ENCODE measurements around the gene IRX4. TPM values are rescaled to one million over a fixed set of nuclear protein-coding genes. Genes with fewer than 3 reads are reported as not detected.
A peak's percentile ranks its signal among the peaks of the same experiment; 100 is the strongest.

The IRX4 gene
- total and polyA plus RNA-seq, 4 donors = not detected

GRCh38 chr5:1896602-1897376 lies 14.1 kb upstream of the IRX4 start:
- 66 to 73% methylated on average over 21 of the region's 21 CpGs for WGBS, 2 donors
- H3K4me3 ChIP-seq (ENCODE audit: low read length in 2 of 2) = no peak overlapping the region
- peak; percentile 31 to 61 for DNase-seq
- H3K4me1 ChIP-seq (ENCODE audit: control insufficient read depth in 1 of 2, insufficient read depth in 2 of 2, low read length in 2 of 2) = no peaks in the 10 kb centered on the region
- ATAC-seq (ENCODE audit: low FRiP score) = peak; percentile 24
- peaks cover 5% of the 10 kb centered on the region for H3K9me3 ChIP-seq (ENCODE audit: control insufficient read depth, low read length)
- no peaks in the 10 kb centered on the region for H3K27me3 ChIP-seq (ENCODE audit: control insufficient read depth in 1 of 2, insufficient read depth in 2 of 2, low read length in 1 of 2)
- intact Hi-C loops (cut with DNase I) = no loop called here
- no peak overlapping the region for H3K27ac ChIP-seq (ENCODE audit: low read depth in 1 of 2, low read length in 2 of 2)
- no peaks in the 10 kb centered on the region for H3K36me3 ChIP-seq (ENCODE audit: control insufficient read depth in 1 of 2, insufficient read depth in 2 of 2, low read length in 1 of 2)

GRCh38 chr5:1895739-1896420 lies 13.2 kb upstream of the IRX4 start:
- H3K9me3 ChIP-seq (ENCODE audit: control insufficient read depth, low read length) = no peaks in the 10 kb centered on the region
- DNase-seq (peak; percentile 38 to 61), ATAC-seq (ENCODE audit: low FRiP score) (no peak)
- WGBS, 2 donors = 75% methylated on average over 15 of the region's 15 CpGs
- intact Hi-C loops (cut with DNase I) = no loop called here
- H3K36me3 ChIP-seq (ENCODE audit: control insufficient read depth in 1 of 2, insufficient read depth in 2 of 2, low read length in 1 of 2) = no peaks in the 10 kb centered on the region
- H3K4me1 ChIP-seq (ENCODE audit: control insufficient read depth in 1 of 2, insufficient read depth in 2 of 2, low read length in 2 of 2) = no peaks in the 10 kb centered on the region
- H3K27ac ChIP-seq (ENCODE audit: low read depth in 1 of 2, low read length in 2 of 2) = no peak overlapping the region
- H3K27me3 ChIP-seq (ENCODE audit: control insufficient read depth in 1 of 2, insufficient read depth in 2 of 2, low read length in 1 of 2) = no peaks in the 10 kb centered on the region
- no peak overlapping the region for H3K4me3 ChIP-seq (ENCODE audit: low read length in 2 of 2)

GRCh38 chr5:1894243-1894642 lies 11.5 kb upstream of the IRX4 start:
- Histone ChIP-seq H3K4me3 (ENCODE audit: low read length in 2 of 2) (no peak overlapping the region), H3K27ac (ENCODE audit: low read depth in 1 of 2, low read length in 2 of 2) (no peak overlapping the region), H3K27me3 (ENCODE audit: control insufficient read depth in 1 of 2, insufficient read depth in 2 of 2, low read length in 1 of 2) (no peaks in the 10 kb centered on the region), H3K9me3 (ENCODE audit: control insufficient read depth, low read length) (no peaks in the 10 kb centered on the region), H3K4me1 (ENCODE audit: control insufficient read depth in 1 of 2, insufficient read depth in 2 of 2, low read length in 2 of 2) (no peaks in the 10 kb centered on the region), H3K36me3 (ENCODE audit: control insufficient read depth in 1 of 2, insufficient read depth in 2 of 2, low read length in 1 of 2) (no peaks in the 10 kb centered on the region)
- ATAC-seq (ENCODE audit: low FRiP score) (no peak), DNase-seq (peak in 1 of 2 donors; percentile 13)
- 65 to 67% methylated on average over 8 of the region's 8 CpGs for WGBS, 2 donors
- intact Hi-C loops (cut with DNase I) = no loop called here

- 74 to 78% methylated on average over 10 of the region's 10 CpGs for WGBS, 2 donors
- Histone ChIP-seq H3K27me3 (ENCODE audit: control insufficient read depth in 1 of 2, insufficient read depth in 2 of 2, low read length in 1 of 2) (no peaks in the 10 kb centered on the region), H3K36me3 (ENCODE audit: control insufficient read depth in 1 of 2, insufficient read depth in 2 of 2, low read length in 1 of 2) (no peaks in the 10 kb centered on the region), H3K9me3 (ENCODE audit: control insufficient read depth, low read length) (no peaks in the 10 kb centered on the region), H3K4me3 (ENCODE audit: low read length in 2 of 2) (no peak overlapping the region), H3K27ac (ENCODE audit: low read depth in 1 of 2, low read length in 2 of 2) (no peak overlapping the region), H3K4me1 (ENCODE audit: control insufficient read depth in 1 of 2, insufficient read depth in 2 of 2, low read length in 2 of 2) (no peaks in the 10 kb centered on the region)
- intact Hi-C loops (cut with DNase I) = no loop called here
- no peak for ATAC-seq (ENCODE audit: low FRiP score)
- DNase-seq = peak; percentile 6 to 19
These were observed 11.0 kb upstream of the IRX4 start for GRCh38 chr5:1893754-1894153.

- Histone ChIP-seq H3K27ac (ENCODE audit: low read depth in 1 of 2, low read length in 2 of 2) (no peak overlapping the region), H3K9me3 (ENCODE audit: control insufficient read depth, low read length) (no peaks in the 10 kb centered on the region), H3K36me3 (ENCODE audit: control insufficient read depth in 1 of 2, insufficient read depth in 2 of 2, low read length in 1 of 2) (no peaks in the 10 kb centered on the region), H3K4me3 (ENCODE audit: low read length in 2 of 2) (no peak overlapping the region), H3K27me3 (ENCODE audit: control insufficient read depth in 1 of 2, insufficient read depth in 2 of 2, low read length in 1 of 2) (no peaks in the 10 kb centered on the region), H3K4me1 (ENCODE audit: control insufficient read depth in 1 of 2, insufficient read depth in 2 of 2, low read length in 2 of 2) (no peaks in the 10 kb centered on the region)
- intact Hi-C loops (cut with DNase I) = no loop called here
- ATAC-seq (ENCODE audit: low FRiP score) (no peak), DNase-seq (peak; percentile 13 to 41)
- 83 to 84% methylated on average over 22 of the region's 22 CpGs for WGBS, 2 donors
These were observed 10.1 kb upstream of the IRX4 start for GRCh38 chr5:1892685-1893445.

- Histone ChIP-seq H3K4me3 (ENCODE audit: low read length in 2 of 2) (no peak overlapping the region), H3K9me3 (ENCODE audit: control insufficient read depth, low read length) (no peaks in the 10 kb centered on the region), H3K4me1 (ENCODE audit: control insufficient read depth in 1 of 2, insufficient read depth in 2 of 2, low read length in 2 of 2) (no peaks in the 10 kb centered on the region), H3K36me3 (ENCODE audit: control insufficient read depth in 1 of 2, insufficient read depth in 2 of 2, low read length in 1 of 2) (no peaks in the 10 kb centered on the region), H3K27ac (ENCODE audit: low read depth in 1 of 2, low read length in 2 of 2) (no peak overlapping the region), H3K27me3 (ENCODE audit: control insufficient read depth in 1 of 2, insufficient read depth in 2 of 2, low read length in 1 of 2) (no peaks in the 10 kb centered on the region)
- DNase-seq (peak; percentile 17 to 62), ATAC-seq (ENCODE audit: low FRiP score) (no peak)
- intact Hi-C loops (cut with DNase I) = no loop called here
- 68 to 76% methylated on average over 9 of the region's 9 CpGs for WGBS, 2 donors
These were observed 9.5 kb upstream of the IRX4 start for GRCh38 chr5:1892211-1892610.

GRCh38 chr5:1891391-1891790 lies 8.7 kb upstream of the IRX4 start:
- Histone ChIP-seq H3K27ac (ENCODE audit: low read depth in 1 of 2, low read length in 2 of 2) (no peak overlapping the region), H3K9me3 (ENCODE audit: control insufficient read depth, low read length) (no peaks in the 10 kb centered on the region), H3K4me3 (ENCODE audit: low read length in 2 of 2) (no peak overlapping the region), H3K36me3 (ENCODE audit: control insufficient read depth in 1 of 2, insufficient read depth in 2 of 2, low read length in 1 of 2) (no peaks in the 10 kb centered on the region), H3K4me1 (ENCODE audit: control insufficient read depth in 1 of 2, insufficient read depth in 2 of 2, low read length in 2 of 2) (no peaks in the 10 kb centered on the region), H3K27me3 (ENCODE audit: control insufficient read depth in 1 of 2, insufficient read depth in 2 of 2, low read length in 1 of 2) (no peaks in the 10 kb centered on the region)
- WGBS, 2 donors = 66 to 71% methylated on average over 16 of the region's 16 CpGs
- intact Hi-C loops (cut with DNase I) = no loop called here
- DNase-seq (peak; percentile 15 to 67), ATAC-seq (ENCODE audit: low FRiP score) (no peak)

- WGBS, 2 donors = 61 to 85% methylated on average over 4 of the region's 4 CpGs
- Histone ChIP-seq H3K27ac (ENCODE audit: low read depth in 1 of 2, low read length in 2 of 2) (no peak overlapping the region), H3K27me3 (ENCODE audit: control insufficient read depth in 1 of 2, insufficient read depth in 2 of 2, low read length in 1 of 2) (no peaks in the 10 kb centered on the region), H3K9me3 (ENCODE audit: control insufficient read depth, low read length) (no peaks in the 10 kb centered on the region), H3K4me1 (ENCODE audit: control insufficient read depth in 1 of 2, insufficient read depth in 2 of 2, low read length in 2 of 2) (no peaks in the 10 kb centered on the region), H3K36me3 (ENCODE audit: control insufficient read depth in 1 of 2, insufficient read depth in 2 of 2, low read length in 1 of 2) (no peaks in the 10 kb centered on the region), H3K4me3 (ENCODE audit: low read length in 2 of 2) (no peak overlapping the region)
- ATAC-seq (ENCODE audit: low FRiP score) (no peak), DNase-seq (peak; percentile 14)
- intact Hi-C loops (cut with DNase I) = no loop called here
These were observed 7.6 kb upstream of the IRX4 start for GRCh38 chr5:1890296-1890695.

Measured in aorta (tissue), 5 donors.